IMR-90 (cell line): Measurements from ENCODE around the gene GMPPB. TPM values are rescaled to one million over a fixed set of nuclear protein-coding genes. Genes with fewer than 3 reads are reported as not detected.

Source experiments
- ATAC-seq: fragments of 200-7000 bp; cut with Tn5 transposase; 2 replicates; pipeline ENCODE4 v1.9.1; 2020; ENCODE audit warnings: low read depth, mild to moderate bottlenecking, moderate library complexity
- BruUV-seq: library from RNA; stranded (reverse); fragments of 400-500 nt; replicated peaks from 2 replicates; lab custom pipeline; 2021; lab: Mats Ljungman, UMichigan
- CTCF ChIA-PET: fragments of 300-600 bp; formaldehyde crosslinking; extraction: SDS; loops from one replicate; lab custom pipeline; 2021; ENCODE audit warnings: antibody characterized with exemption; lab: Yijun Ruan, JAX
- POLR2A ChIA-PET: fragments of 300-600 bp; sonication (Branson Sonifier 250); formaldehyde crosslinking; loops from one replicate; lab custom pipeline; 2022; ENCODE audit warnings: antibody characterized with exemption; ENCODE audit not compliant: unreplicated experiment; lab: Charles Lee
- DNase-seq: peaks from one replicate; pipeline ENCODE4 v3.0.0; 2013
- H2AFZ ChIP-seq: replicated peaks from 2 replicates; pipeline ENCODE3; 2013; ENCODE audit warnings: low read length, mild to moderate bottlenecking; ENCODE audit not compliant: poor library complexity
- H2AK5ac ChIP-seq: 2 replicates; pipeline ENCODE4 v1.6.1; 2013; ENCODE audit warnings: low read depth, low read length, inconsistent platforms
- H2AK9ac ChIP-seq: replicated peaks from 2 replicates; pipeline ENCODE3; 2013; ENCODE audit warnings: mild to moderate bottlenecking, low read depth, low read length, moderate library complexity; ENCODE audit not compliant: poor library complexity
- H2BK120ac ChIP-seq: 2 replicates; pipeline ENCODE4 v1.6.1; 2013; ENCODE audit warnings: low read depth, low read length, inconsistent platforms
- H2BK15ac ChIP-seq: 3 replicates; pipeline ENCODE4 v1.6.1; 2013; ENCODE audit warnings: low read depth, low read length, inconsistent platforms
- H2BK20ac ChIP-seq: 2 replicates; pipeline ENCODE4 v1.6.1; 2013; ENCODE audit warnings: low read depth, mild to moderate bottlenecking, inconsistent platforms, low read length, moderate library complexity
- H2BK5ac ChIP-seq: 2 replicates; pipeline ENCODE4 v1.6.1; 2013; ENCODE audit warnings: mild to moderate bottlenecking, low read depth, low read length, inconsistent platforms; ENCODE audit not compliant: poor library complexity, severe bottlenecking
- H3K14ac ChIP-seq: replicated peaks from 2 replicates; pipeline ENCODE4 v1.6.1; 2013; ENCODE audit warnings: low read depth, low read length, inconsistent platforms
- H3K18ac ChIP-seq: 2 replicates; pipeline ENCODE4 v1.6.1; 2013; ENCODE audit warnings: low read depth, low read length, control low read depth
- H3K23ac ChIP-seq: 2 replicates; pipeline ENCODE4 v1.6.1; 2013; ENCODE audit warnings: low read depth, low read length, inconsistent platforms
- H3K27ac ChIP-seq: 2 replicates; pipeline ENCODE4 v1.5.1; 2013; ENCODE audit warnings: mild to moderate bottlenecking, control low read depth, low read length; ENCODE audit not compliant: insufficient read depth
- H3K27me3 ChIP-seq: 2 replicates; pipeline ENCODE4 v1.6.1; 2013; ENCODE audit warnings: low read length; ENCODE audit not compliant: control insufficient read depth, insufficient read depth
- H3K36me3 ChIP-seq: 2 replicates; pipeline ENCODE4 v1.6.1; 2013; ENCODE audit warnings: low read length, mixed read lengths; ENCODE audit not compliant: control insufficient read depth, insufficient read depth
- H3K4ac ChIP-seq: 2 replicates; pipeline ENCODE4 v1.6.1; 2013; ENCODE audit warnings: low read depth, low read length, inconsistent platforms
- H3K4me1 ChIP-seq: 2 replicates; pipeline ENCODE4 v1.6.1; 2013; ENCODE audit warnings: low read length, mixed read lengths; ENCODE audit not compliant: control insufficient read depth, insufficient read depth
- H3K4me2 ChIP-seq: 2 replicates; pipeline ENCODE4 v1.6.1; 2013; ENCODE audit warnings: low read depth, mild to moderate bottlenecking, control low read depth, low read length, moderate library complexity
- H3K4me3 ChIP-seq: 2 replicates; pipeline ENCODE4 v1.5.1; 2013; ENCODE audit warnings: low read depth, mild to moderate bottlenecking, control low read depth, low read length, moderate library complexity; ENCODE audit not compliant: insufficient read depth
- H3K56ac ChIP-seq: 2 replicates; pipeline ENCODE4 v1.6.1; 2013; ENCODE audit warnings: low read length, inconsistent platforms; ENCODE audit not compliant: insufficient read depth; ENCODE audit errors: extremely low read depth
- H3K79me1 ChIP-seq, 2 experiments: 2 replicates each; pipeline ENCODE4 v1.6.1; 2013; ENCODE audit warnings: low read length in 2 of 2, inconsistent platforms in 1 of 2, low read depth in 1 of 2
- H3K9ac ChIP-seq: 2 replicates; pipeline ENCODE4 v1.6.1; 2013; ENCODE audit warnings: low read depth, low read length, control low read depth
- H3K9me1 ChIP-seq: 2 replicates; pipeline ENCODE4 v1.6.1; 2013; ENCODE audit warnings: low read length, inconsistent platforms; ENCODE audit not compliant: insufficient read depth
- H3K9me3 ChIP-seq: 2 replicates; pipeline ENCODE4 v1.6.1; 2013; ENCODE audit warnings: low read length; ENCODE audit not compliant: control insufficient read depth, insufficient read depth
- H4K20me1 ChIP-seq: 2 replicates; pipeline ENCODE4 v1.6.1; 2013; ENCODE audit warnings: low read length, inconsistent platforms; ENCODE audit not compliant: insufficient read depth
- H4K5ac ChIP-seq: 2 replicates; pipeline ENCODE4 v1.6.1; 2013; ENCODE audit warnings: mild to moderate bottlenecking, low read depth, low read length, control low read depth
- H4K8ac ChIP-seq, 2 experiments: 2 replicates each; pipeline ENCODE4 v1.6.1; 2013; ENCODE audit warnings: low read depth in 2 of 2, low read length in 2 of 2, control low read depth in 1 of 2, inconsistent platforms in 1 of 2
- H4K91ac ChIP-seq: 2 replicates; pipeline ENCODE4 v1.6.1; 2013; ENCODE audit warnings: low read depth, low read length, inconsistent platforms; ENCODE audit not compliant: insufficient read depth
- BHLHE40 ChIP-seq: fragments of 150-350 bp; IDR thresholded peaks from 2 replicates; pipeline ENCODE4 v1.6.1; 2016; ENCODE audit warnings: mild to moderate bottlenecking, low read depth, low read length
- CEBPB ChIP-seq: IDR thresholded peaks from 2 replicates; pipeline ENCODE4 v1.6.1; 2012; ENCODE audit warnings: low read depth, low read length, improper control_type of control experiment
- CHD1 ChIP-seq: IDR thresholded peaks from 2 replicates; pipeline ENCODE4 v1.6.1; 2012; ENCODE audit warnings: low read depth, low read length, improper control_type of control experiment
- CTCF ChIP-seq: conservative IDR thresholded peaks from 2 replicates; pipeline ENCODE4 v1.5.1; 2012; ENCODE audit warnings: mild to moderate bottlenecking, low read depth, low read length, improper control_type of control experiment
- ELK1 ChIP-seq: fragments of 150-350 bp; IDR thresholded peaks from 2 replicates; pipeline ENCODE4 v1.6.1; 2016; ENCODE audit warnings: low read depth, mild to moderate bottlenecking, low read length, moderate library complexity, borderline replicate concordance
- FOS ChIP-seq: fragments of 150-350 bp; IDR thresholded peaks from 2 replicates; pipeline ENCODE4 v1.6.1; 2016; ENCODE audit warnings: low read depth, low read length
- MAFK ChIP-seq: IDR thresholded peaks from 2 replicates; pipeline ENCODE4 v1.6.1; 2012; ENCODE audit warnings: low read depth, low read length, improper control_type of control experiment
- MAZ ChIP-seq: IDR thresholded peaks from 2 replicates; pipeline ENCODE4 v1.6.1; 2012; ENCODE audit warnings: low read depth, mild to moderate bottlenecking, low read length, improper control_type of control experiment, moderate library complexity, borderline replicate concordance
- MXI1 ChIP-seq: IDR thresholded peaks from 2 replicates; pipeline ENCODE4 v1.6.1; 2012; ENCODE audit warnings: low read depth, mild to moderate bottlenecking, low read length, moderate library complexity, borderline replicate concordance
- NFE2L2 ChIP-seq: fragments of 150-350 bp; IDR thresholded peaks from 2 replicates; pipeline ENCODE4 v1.6.1; 2016; ENCODE audit warnings: low read depth, mild to moderate bottlenecking, low read length
- POLR2A ChIP-seq: IDR thresholded peaks from 2 replicates; pipeline ENCODE4 v1.6.1; 2012; ENCODE audit warnings: mild to moderate bottlenecking, low read depth, low read length
- RAD21 ChIP-seq: IDR thresholded peaks from 2 replicates; pipeline ENCODE4 v1.6.1; 2012; ENCODE audit warnings: low read length, improper control_type of control experiment
- RCOR1 ChIP-seq: IDR thresholded peaks from 2 replicates; pipeline ENCODE4 v1.6.1; 2012; ENCODE audit warnings: mild to moderate bottlenecking, low read length, improper control_type of control experiment; ENCODE audit not compliant: insufficient replicate concordance
- RFX5 ChIP-seq: IDR thresholded peaks from 2 replicates; pipeline ENCODE4 v1.8.0; 2012; ENCODE audit warnings: low read depth, mild to moderate bottlenecking, low read length, moderate library complexity
- SMC3 ChIP-seq: fragments of 150-350 bp; IDR thresholded peaks from 2 replicates; pipeline ENCODE4 v1.6.1; 2016; ENCODE audit warnings: low read depth, mild to moderate bottlenecking, antibody characterized with exemption, low read length, moderate library complexity
- USF2 ChIP-seq: fragments of 150-350 bp; IDR thresholded peaks from 2 replicates; pipeline ENCODE4 v1.6.1; 2017; ENCODE audit warnings: mild to moderate bottlenecking, antibody characterized with exemption, low read length, low read depth
- WGBS, 2 experiments: methylation state at CpG; one replicate each; pipeline versions ENCODE4 v1.1.5 to v1.1.7; 2013; ENCODE audit warnings: missing lambda C conversion rate in 2 of 2; ENCODE audit not compliant: insufficient read length in 1 of 2; ENCODE audit errors: extremely low coverage in 2 of 2; 5-methylcytosine and 5-hydroxymethylcytosine counted together
- dilution Hi-C: fragments of 300-500 bp; cut with HindIII; formaldehyde crosslinking; loops from one replicate; pipeline ENCODE4 v1.14.3; 2018; ENCODE audit warnings: low sequenced_read_pairs; ENCODE audit not compliant: unreplicated experiment
- in situ Hi-C: fragments of 300-500 bp; cut with MboI; formaldehyde crosslinking; loops from 3 replicates; pipeline ENCODE4 v1.14.3; 2019; ENCODE audit warnings: low sequenced_read_pairs, inconsistent platforms, mixed read lengths
- intact Hi-C: fragments of 100-400 bp; cut with micrococcal nuclease; formaldehyde crosslinking; loops from 2 replicates; pipeline ENCODE4 v1.10.0; 2022
- polyA plus RNA-seq, 3 experiments: library from polyadenylated mRNA; depleted of rRNA; stranded (reverse); fragments of >200 nt; gene quantifications; 2 replicates each; pipeline ENCODE4 v1.2.3, GENCODE V29; 2012; ENCODE audit warnings: low replicate concordance in 1 of 3
- total RNA-seq: library from RNA; depleted of rRNA; stranded (reverse); fragments of >200 nt; gene quantifications from 2 replicates; pipeline ENCODE4 v1.2.3, GENCODE V29; 2012

Gene GMPPB
- total and polyA plus RNA-seq, 2 of the 4 experiments (the other 2 are of a cell fraction), result 27.9 to 37.3 TPM

GRCh38 chr3:49700014-49700413, 23.7 kb downstream of the GMPPB start:
- Histone ChIP-seq H3K9ac (no peak overlapping the region), H3K4me2 (no peak overlapping the region), H3K56ac (no peak overlapping the region), H3K4ac (no peak overlapping the region), H3K27ac (no peak overlapping the region), H3K4me1 (no peaks in the 10 kb centered on the region), H2BK120ac (no peak overlapping the region), H2BK20ac (no peak overlapping the region), H3K23ac (no peak overlapping the region), H3K27me3 (no peaks in the 10 kb centered on the region), H2AFZ (no peak overlapping the region), H2AK9ac (no peak overlapping the region), H3K79me1 (peaks cover 1% of the 10 kb centered on the region in 2 experiments; a peak in 2 of 4 replicates), H4K20me1 (peaks cover 7% of the 10 kb centered on the region; the same call in 1 of the 2 replicates), H3K9me3 (no peaks in the 10 kb centered on the region), H3K36me3 (peaks cover 44% of the 10 kb centered on the region), H2BK5ac (no peak overlapping the region), H2BK15ac (no peak overlapping the region), H3K14ac (no peak overlapping the region), H2AK5ac (no peak overlapping the region), H3K9me1 (no peaks in the 10 kb centered on the region), H3K18ac (no peak overlapping the region), H4K8ac (no peak overlapping the region), H4K91ac (no peak overlapping the region), H4K5ac (no peak overlapping the region), H3K4me3 (no peak overlapping the region)
- TF ChIP-seq POLR2A, result no peak
- no peak for TF ChIP-seq FOS
- TF ChIP-seq CHD1, result no peak
- TF ChIP-seq RFX5, result no peak
- no peak for TF ChIP-seq SMC3
- TF ChIP-seq BHLHE40, result no peak
- TF ChIP-seq MAFK, result no peak
- no peak for TF ChIP-seq MXI1
- no peak for TF ChIP-seq CTCF
- no peak for TF ChIP-seq MAZ
- TF ChIP-seq NFE2L2, result no peak
- TF ChIP-seq ELK1, result no peak
- TF ChIP-seq RAD21, result no peak
- TF ChIP-seq RCOR1, result no peak
- no peak for TF ChIP-seq CEBPB
- TF ChIP-seq USF2, result no peak
- 70% methylated on average over 3 of the region's 8 CpGs; no CpG with 5 or more reads in 1 of the 2 experiments for WGBS, 2 experiments
- intact Hi-C loops (loop anchor here (10.0 kb wide), 1 partner anchor 395 kb away; no protein-coding TSS in a partner anchor), dilution Hi-C loops (no loop called here), in situ Hi-C loops (loop anchor here (5.0 kb wide), 2 partner anchors 142 to 207 kb away; no protein-coding TSS in a partner anchor)
- BruUV-seq, result no TSS peak
- CTCF ChIA-PET, result no interaction called here
- POLR2A ChIA-PET, result no interaction called here
- DNase-seq (no peak), ATAC-seq (no peak)
